GM12864 (cell line): Measurements from ENCODE around the gene TXK.

Source experiments
- DNase-seq: peaks from one replicate; pipeline ENCODE4 v3.0.0-alpha.2; 2011; ENCODE audit warnings: low read depth
- H3K4me3 ChIP-seq: 2 replicates; pipeline ENCODE4 v1.5.1; 2011; ENCODE audit warnings: mild to moderate bottlenecking, low read depth, low read length, control low read depth
- TF ChIP-seq, protein P1 (sequence below): IDR thresholded peaks from 2 replicates; pipeline ENCODE4 v1.5.1; 2011; ENCODE audit warnings: low read depth, mild to moderate bottlenecking, moderate library complexity, low read length, control low read depth, inconsistent platforms; ENCODE audit errors: missing control alignments

TXK gene

DNA sequence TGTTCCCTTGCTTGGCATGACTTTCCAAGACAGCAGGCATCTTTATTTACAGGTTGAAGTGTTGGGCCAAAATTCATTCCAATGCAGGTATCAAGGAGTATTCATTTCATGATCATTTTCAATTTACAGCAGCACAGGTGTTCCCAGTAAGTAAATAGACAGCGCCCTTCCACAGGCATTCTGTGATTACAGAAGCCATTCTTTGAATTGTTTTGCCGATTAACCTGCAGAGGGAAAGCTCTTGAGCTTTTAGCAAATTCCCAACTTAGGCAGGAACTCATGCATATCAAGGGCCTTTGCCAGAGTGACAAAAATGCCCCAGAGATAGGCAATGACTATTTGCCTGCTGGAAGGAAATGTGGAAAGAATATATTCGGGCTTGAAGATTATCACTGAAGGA is 6.8 kb downstream of the TXK start:
- no peak overlapping the region for H3K4me3 ChIP-seq
- no peak for DNase-seq

DNA sequence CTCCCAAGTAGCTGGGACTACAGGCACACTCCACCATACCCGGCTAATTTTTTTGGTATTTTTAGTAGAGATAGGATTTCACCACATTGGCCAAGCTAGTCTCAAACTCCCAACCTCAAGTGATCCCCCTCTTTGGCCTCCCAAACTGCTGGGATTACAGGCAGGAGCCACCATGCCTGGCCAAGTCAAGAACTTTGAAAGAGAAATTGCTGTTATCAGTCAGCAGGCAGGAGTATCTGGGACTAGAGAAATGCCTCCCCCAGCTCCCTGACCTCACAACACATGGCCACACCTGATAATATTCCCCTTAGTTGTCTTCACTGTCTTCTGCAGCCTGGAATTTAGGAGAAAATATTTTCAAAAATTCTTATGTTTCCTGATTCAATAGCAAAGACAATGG is 7.4 kb downstream of the TXK start:
- no peak overlapping the region for H3K4me3 ChIP-seq
- TF ChIP-seq, protein P1, sequence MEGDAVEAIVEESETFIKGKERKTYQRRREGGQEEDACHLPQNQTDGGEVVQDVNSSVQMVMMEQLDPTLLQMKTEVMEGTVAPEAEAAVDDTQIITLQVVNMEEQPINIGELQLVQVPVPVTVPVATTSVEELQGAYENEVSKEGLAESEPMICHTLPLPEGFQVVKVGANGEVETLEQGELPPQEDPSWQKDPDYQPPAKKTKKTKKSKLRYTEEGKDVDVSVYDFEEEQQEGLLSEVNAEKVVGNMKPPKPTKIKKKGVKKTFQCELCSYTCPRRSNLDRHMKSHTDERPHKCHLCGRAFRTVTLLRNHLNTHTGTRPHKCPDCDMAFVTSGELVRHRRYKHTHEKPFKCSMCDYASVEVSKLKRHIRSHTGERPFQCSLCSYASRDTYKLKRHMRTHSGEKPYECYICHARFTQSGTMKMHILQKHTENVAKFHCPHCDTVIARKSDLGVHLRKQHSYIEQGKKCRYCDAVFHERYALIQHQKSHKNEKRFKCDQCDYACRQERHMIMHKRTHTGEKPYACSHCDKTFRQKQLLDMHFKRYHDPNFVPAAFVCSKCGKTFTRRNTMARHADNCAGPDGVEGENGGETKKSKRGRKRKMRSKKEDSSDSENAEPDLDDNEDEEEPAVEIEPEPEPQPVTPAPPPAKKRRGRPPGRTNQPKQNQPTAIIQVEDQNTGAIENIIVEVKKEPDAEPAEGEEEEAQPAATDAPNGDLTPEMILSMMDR, result no peak
- no peak for DNase-seq

More for the DNA sequence above, 6.8 kb downstream of the TXK start:
- TF ChIP-seq, protein P1, result no peak

DNA sequence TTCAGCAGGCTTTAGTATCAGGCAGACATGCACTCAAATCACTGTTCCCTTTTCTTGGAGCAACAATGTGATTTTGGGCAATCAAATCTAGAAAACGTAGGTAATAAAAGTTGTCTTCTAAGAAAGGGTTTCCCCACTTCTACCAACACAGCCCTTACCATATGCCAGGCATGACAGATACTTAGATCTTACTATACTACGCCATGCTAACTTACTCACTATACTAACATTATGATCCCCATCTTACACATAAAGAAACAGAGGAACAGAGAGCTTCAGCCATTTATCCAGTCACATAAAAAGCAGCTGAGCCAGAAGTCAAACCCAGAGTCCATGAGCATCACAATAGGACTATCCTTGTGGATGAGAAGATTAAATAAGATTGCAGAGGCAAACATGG is 9.2 kb downstream of the TXK start:
- DNase-seq, result no peak
- TF ChIP-seq, protein P1, result no peak
- no peak overlapping the region for H3K4me3 ChIP-seq

DNA sequence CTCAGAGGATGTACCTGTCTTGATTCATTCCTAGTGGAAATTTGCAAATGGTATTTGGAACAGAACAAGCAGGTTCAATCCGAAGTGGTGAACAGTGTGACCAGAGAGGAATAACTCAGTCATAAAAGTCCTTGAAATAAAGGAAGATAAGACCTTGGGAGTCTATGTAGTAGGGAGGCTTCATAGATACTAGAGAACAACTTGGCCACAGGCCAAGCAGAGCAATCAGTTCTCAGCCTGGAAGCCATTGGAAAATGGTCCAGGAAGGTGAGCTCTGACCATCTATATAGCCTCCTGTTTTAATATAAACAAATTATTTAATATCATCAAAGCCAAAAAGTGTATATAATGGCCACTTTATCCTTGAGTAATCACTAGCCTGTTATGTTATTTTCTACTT is 11.3 kb downstream of the TXK start:
- no peak overlapping the region for H3K4me3 ChIP-seq
- DNase-seq, result no peak
- TF ChIP-seq, protein P1, result no peak

DNA sequence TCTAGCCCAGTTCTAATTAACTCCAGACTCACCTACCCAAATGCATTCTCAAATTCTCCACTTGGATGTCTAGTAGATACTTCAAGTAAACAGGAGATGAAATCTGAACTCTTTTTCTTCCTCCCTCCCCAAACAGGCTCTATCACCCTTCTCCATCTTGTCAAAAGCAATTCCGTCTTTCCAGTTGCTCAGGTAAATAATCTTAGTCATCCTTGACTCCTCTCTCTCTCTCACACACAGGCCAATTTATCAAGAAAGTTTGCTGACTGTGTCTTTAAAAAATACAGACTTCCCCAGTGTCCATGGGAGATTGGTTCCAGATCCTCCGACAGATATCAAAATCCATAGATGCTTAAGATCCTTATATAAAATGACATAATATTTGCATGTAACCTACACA is 12.9 kb downstream of the TXK start:
- TF ChIP-seq, protein P1, result no peak
- DNase-seq, result no peak
- H3K4me3 ChIP-seq, result no peak overlapping the region

DNA sequence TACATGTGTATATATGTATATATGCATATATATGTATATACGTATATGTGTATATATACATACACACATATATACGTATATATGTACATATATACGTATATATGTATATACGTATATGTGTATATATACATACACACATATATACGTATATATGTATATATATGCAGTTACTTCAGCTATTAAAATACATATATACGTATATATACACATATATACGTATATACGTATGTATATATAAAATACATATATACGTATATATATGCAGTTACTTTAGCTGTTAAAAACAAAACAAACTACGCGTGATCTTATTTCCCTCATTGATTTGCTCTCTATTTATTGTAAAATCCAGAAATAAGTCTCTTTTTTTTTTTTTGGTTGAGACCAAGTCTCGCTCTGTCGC is 13.9 kb downstream of the TXK start:
- TF ChIP-seq, protein P1, result no peak
- no peak overlapping the region for H3K4me3 ChIP-seq
- DNase-seq, result no peak

DNA sequence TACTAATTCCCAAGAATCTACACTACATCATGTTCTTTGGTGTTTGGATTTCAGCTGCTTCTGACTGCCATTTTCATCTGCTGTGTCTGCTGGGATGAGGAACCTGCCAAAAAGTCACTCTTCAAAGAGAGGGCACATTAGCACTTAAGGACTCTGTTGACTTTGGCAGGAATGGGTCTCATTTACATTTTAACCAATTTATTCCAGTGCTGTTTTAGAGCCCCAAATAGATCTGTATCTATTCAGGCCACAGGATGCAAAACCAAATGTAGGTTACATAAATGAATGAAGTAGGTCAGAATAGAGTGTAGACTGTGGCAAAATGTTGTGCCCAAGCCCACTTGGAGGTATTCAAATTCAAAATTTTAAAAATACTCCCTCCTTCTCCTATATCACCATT is 14.4 kb downstream of the TXK start:
- no peak for DNase-seq
- TF ChIP-seq, protein P1, result no peak

More for the DNA sequence above, 14.4 kb downstream of the TXK start:
- no peak overlapping the region for H3K4me3 ChIP-seq
